HG02642 (cell line): ENCODE data around the gene IL19.
"Not testable (repeated sequence)": the region's sequence is repeated elsewhere in the genome, so short reads cannot be mapped to it uniquely, and the experiment has no call there.

Experiments used
- ATAC-seq: cut with Tn5 transposase; IDR thresholded peaks from one replicate; pipeline ENCODE4 v1.9.1; 2021; ENCODE audit warnings: mild to moderate bottlenecking; ENCODE audit not compliant: unreplicated experiment, poor library complexity

The IL19 gene

DNA sequence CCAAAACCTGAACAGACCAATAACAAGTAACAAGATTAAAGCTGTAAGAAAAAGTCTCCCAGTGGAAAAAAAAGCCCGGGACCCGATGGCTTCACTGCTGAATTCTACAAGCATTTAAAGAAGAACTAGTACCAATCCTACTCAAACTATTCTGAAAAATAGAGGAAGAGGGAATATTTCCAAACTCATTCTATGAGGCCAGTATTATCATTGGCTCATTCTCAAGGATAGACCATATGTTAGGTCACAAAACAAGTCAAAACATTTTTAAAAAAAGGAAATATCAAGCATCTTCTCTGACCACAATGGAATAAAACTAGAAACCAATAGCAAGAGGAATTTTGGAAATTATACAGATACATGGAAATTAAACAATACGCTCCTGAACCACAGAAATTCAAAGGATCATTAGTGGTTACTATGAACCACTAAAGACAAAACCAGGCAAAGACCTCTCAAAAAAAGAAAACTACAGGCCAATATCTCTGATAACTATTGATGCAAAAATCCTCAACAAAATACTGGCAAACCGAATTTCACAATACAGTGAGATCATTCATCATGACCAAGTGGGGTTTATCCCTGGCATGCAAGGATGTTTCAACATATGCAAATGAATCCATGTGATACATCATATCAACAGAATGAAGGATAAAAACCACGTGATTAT is 80.9 kb downstream of the IL19 start:
- ATAC-seq: no peak

DNA sequence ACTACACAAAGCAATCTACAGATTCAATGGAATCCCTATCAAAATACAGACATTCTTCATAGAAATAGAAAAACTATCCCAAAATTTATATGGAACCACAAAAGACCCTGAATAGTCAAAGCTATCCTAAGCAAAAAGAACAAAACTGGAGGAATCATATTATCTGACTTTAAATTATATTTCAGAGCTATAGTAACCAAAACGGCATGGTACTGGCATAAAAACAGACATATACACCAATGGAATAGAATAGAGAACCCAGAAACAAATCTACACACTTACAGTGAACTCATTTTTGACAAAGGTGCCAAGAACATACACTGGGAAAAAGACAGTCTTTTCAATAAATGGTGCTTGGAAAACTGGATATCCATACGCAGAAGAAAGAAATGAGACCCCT is 82.1 kb downstream of the IL19 start:
- not testable (repeated sequence) for ATAC-seq

DNA sequence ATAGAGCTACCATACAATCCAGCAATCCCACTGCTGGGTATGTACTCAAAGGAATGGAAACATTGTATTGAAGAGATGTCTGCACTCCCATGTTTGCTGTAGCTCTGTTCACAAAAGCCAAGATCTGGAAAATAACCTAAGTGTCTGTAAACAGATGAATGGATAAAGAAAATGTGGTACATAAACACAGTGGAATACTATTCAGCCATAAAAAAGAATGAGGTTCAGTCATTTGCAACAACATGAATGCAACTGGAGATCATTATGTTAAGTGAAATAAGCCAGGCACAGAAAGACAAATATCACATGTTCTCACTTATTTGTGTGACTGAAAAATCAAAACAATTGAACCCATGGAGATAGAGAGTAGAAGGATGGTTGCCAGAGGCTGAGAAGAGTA is 83.1 kb downstream of the IL19 start:
- not testable (repeated sequence) for ATAC-seq

DNA sequence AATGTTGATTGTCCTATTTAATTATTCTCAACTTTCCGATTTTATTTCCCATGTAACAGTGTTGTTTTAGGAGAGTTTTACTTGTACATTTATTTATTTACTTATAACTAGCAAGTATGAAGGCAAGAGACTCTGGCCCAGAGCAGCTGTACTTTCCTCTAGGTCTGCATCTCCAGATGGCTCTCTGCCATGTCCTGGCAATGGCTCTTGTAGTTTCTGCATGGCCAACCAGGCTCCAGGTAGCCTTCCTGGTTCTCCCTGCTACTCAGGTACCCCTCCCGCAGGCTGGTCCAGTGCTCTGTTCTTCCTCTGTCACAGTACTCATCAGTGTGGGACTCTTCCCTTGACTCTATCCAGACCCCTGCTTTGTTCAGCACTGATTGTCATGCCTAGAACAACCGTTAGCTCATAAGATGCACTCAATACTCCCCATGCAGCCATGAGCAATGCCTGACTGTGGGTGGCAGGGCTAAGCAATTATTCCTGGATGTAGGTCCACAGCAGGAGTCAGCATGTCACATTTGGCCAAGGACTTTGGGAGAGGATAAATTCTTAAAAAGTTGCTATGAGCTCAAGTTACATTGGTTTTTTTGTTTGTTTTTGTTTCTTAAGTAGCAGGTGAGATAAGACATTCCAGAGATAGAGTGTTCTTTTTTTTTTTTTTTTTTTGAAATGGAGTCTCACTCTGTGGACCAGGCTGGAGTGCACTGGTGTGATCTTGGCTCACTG is 84.0 kb downstream of the IL19 start:
- no peak for ATAC-seq

DNA sequence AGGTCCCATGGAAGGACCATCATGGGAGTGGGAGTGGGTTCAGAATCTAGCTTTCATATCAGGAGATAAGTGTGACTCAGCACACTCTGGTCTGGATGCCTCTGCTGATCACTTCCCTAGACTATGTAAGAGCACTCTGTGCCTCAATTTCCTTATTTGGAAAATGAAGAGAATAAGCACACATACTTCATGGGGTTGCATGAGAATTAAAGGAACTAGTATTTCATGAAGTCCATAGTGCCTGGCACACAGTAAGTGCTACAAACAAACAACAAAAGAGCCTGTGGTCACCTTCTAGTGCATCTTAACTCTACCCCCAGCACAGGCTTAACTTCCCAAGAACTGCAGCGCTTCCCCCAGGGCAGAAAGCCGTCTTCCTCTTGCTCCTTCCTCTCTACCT is 85.3 kb downstream of the IL19 start:
- ATAC-seq: no peak

DNA sequence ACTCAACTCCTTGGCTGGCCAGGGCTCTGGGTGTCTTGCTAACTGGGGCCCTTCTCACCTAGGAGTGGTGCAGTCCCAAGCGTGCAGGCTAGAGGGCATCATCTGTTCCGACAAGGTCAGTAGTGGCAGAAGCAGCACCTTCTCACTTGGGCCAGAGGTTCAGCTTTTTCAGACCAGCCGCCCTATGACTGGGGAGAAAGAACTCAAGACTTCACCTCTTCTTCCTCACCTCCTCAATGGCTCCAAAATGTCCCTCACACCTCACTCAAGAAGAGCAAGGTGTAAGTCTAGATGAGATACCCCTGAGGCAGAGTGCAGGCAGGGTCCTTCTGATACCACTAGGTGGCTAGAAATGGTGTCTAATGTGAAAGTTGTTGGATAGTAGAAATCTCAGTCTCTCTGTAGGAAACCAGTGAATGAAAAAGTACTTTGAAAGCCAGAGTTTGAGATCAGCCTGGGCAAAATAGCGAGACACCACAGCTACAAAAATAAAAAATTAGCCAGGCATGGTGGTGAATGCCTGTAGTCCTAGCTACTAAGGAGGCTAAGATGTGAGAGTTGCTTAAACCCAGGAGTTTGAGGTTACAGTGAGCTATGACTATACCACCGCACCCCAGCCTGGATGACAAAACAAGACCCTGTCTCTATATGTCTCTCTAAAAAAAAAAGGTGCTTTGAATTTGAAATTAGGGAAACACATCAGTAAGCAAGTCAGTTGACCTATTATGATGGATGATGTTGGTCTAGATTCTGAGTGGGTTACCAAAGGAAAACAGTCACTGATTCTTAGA is 86.3 kb downstream of the IL19 start:
- no peak for ATAC-seq

DNA sequence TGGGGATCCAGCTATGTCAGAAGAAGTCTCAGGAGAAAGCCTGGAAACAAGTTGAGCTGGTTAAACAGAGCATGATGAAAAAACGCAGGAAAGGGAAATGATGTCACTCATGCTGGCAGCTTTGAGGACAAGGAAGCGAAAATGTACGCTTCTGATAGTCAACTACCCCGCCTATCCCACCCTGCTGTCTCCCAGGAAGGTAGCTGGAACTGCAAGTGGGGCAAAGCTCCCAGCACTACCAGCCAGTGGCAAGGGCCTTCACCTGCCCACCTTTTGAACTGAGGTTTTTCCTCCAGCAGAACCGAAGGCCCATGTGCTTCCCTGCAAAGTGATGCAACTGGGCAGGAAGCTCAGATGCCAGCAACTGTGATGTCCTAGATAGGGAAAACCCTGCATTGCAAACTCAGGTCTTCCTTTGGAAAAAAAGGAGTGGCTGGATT is 88.5 kb downstream of the IL19 start:
- no peak for ATAC-seq

DNA sequence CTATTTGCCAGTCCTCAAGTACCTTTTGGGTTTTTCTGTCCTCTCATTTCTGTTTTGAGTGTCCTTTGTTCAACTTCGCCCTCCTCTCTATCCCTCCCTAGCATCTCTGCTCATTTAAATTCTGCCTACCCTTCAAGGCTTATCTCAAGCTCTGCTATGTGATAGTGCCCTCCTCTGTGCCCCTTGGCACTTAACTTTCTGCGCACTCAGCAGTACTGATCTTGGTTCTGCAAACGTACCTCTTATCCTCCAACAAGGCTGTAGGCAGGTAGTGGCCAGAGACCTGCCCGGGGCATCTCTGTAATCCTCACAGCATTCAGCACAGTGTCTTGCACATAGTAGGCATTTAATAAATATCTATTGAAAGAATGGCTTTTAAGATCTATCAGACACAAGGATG is 89.6 kb downstream of the IL19 start:
- no peak for ATAC-seq

DNA sequence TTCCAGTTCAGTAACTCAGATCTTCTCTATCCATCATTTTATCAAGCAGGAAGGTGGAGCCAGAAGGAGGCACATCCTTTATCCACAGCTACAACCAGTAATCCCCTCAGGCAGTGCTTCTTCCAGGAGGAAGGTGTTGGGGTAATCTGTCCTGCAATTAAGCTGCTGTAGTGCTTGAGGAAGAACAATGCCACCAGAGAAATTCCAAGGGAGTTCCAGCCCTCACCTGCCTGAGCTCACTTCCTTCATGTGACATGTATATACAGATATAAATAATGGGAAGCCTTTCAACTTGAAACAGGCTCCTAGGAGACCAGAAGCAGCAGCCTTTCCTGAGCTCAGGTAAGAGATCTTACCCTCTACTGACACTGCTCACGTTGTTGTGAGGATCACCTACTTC is 92.7 kb downstream of the IL19 start:
- no peak for ATAC-seq

DNA sequence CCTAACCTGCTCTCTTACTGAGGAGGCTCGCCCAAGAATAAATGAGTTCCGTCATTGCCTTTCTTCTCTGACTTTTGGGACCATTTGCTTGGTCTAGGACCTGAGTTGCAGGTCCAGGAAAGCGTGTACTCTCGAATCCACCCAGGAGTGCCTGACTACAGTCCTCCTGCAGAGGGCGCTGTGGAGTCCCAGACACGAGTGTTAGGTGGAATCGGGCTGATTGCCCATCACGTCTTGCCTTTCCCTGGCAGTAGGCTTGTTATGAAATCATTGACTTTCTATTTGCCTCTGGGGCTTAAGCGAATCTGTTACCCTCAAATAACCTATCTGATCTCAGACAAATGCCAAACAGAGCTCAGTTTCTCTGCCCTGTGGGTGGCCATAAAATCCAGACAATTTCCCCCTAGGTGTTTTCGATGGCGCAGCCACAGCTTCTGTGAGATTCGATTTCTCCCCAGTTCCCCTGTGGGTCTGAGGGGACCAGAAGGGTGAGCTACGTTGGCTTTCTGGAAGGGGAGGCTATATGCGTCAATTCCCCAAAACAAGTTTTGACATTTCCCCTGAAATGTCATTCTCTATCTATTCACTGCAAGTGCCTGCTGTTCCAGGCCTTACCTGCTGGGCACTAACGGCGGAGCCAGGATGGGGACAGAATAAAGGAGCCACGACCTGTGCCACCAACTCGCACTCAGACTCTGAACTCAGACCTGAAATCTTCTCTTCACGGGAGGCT is 94.5 kb downstream of the IL19 start, which contains the start of gene IL20:
Gene IL20 (plus strand): TSS at position 685 of the 733 bp plus-strand sequence. CDS start 230 bp downstream, outside the sequence.
- ATAC-seq: no peak

DNA sequence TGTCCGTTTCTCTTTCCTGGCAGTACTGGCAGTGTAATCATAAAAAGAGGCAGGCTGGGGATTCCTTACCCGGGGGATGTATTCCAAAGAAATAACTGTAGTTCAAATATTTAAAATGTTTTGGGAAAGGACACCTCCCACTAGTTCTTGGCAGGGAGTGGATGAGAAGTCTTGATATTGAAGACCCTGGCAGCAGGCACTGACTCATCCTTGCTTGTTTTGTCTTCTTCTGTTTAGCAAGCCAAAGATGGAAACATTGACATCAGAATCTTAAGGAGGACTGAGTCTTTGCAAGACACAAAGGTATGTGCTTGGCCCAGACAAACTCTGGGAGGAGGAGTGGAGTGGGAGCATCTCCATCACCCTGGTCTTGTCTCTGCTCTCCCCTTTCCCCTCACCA is 95.5 kb downstream of the IL19 start:
- no peak for ATAC-seq

DNA sequence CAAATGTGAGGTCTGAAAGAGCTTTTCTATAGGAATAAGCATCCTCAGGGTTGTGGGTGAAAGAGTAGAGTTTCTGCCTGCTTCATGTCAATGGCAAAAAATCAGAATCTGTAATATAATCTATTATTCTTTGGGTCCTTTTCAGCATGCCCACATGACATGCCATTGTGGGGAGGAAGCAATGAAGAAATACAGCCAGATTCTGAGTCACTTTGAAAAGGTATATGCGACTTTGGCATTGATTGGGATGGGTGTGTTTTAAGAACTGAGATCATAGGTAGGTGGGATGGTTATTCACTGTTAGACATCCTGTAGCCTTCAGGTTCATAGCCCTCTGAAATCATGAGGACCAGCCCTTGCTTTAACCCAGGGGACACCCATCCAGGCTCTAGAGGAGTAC is 96.7 kb downstream of the IL19 start:
- ATAC-seq: no peak

DNA sequence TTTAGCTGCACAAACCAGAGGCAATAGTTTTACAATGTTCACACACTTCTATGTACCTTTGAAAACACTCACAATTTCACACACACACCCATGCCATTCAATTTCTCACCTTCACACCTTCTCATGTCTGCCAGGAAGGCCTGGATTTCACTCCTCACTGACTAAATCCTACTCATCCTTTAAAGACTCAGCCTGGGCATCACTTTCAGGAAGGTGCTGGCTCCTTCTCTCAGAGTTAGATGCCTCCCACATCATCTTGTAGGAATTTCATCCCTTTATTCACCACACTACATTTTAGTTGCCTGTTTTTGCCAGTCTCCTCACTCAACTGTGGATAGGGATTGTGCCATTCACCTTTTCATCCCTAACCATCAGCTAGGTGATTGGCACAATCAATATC is 97.1 kb downstream of the IL19 start:
- no peak for ATAC-seq

DNA sequence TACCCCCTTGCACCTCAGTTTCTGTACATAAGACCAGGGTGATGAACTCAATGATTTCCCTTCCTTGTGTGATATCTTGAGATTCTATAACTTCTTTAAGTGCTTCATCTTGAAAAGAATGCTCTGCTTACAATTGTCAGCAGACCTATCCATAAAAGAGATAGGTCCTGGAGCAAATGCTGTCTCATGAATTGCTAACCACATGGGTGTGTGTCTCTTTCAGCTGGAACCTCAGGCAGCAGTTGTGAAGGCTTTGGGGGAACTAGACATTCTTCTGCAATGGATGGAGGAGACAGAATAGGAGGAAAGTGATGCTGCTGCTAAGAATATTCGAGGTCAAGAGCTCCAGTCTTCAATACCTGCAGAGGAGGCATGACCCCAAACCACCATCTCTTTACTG is 97.7 kb downstream of the IL19 start:
- no peak for ATAC-seq

DNA sequence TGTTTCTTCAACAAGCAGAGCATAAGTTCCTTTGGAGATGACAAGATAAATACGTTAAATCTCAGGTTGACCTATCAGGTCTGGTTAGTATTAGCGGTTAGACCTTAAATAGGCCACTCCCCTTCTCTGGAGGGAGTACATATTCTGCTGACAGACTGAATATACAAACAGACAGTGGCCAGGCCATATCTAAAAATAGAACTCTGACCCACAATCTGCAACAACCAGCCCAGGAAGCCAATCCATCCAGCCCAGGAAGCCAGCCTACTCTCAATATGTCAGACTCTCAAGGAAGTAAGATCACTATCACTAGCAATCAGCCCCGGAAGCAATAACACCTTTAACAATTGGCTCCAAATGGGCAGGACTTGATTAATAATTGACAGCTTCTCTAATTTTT is 101.6 kb downstream of the IL19 start:
- no peak for ATAC-seq

DNA sequence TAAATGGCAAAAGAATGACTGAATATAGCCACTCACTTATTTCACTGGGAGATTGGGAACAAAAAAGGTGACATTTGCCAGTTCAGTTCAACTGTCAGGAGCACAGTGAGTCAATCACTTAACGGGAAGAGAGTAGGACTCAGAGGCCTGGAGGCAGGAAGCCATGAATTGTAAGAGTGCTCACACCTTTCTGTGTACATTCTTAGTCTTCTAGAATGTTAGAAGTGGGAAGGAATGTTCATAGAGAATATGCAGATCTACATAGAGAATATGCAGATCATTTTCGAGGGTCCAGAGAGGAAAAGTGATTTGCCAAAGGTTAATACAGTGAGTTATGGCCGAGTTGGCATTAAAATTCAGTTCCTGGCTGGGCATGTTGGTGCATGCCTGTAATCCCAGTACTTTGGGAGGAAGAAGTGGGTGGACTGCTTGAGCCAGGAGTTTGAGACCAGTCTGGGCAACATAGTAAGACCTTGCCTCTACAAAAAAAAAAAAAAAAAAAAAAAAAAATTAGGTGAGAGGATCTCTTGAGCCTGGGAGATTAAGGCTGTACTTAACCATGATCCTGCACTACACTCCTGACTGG is 103.1 kb downstream of the IL19 start:
- no peak for ATAC-seq

DNA sequence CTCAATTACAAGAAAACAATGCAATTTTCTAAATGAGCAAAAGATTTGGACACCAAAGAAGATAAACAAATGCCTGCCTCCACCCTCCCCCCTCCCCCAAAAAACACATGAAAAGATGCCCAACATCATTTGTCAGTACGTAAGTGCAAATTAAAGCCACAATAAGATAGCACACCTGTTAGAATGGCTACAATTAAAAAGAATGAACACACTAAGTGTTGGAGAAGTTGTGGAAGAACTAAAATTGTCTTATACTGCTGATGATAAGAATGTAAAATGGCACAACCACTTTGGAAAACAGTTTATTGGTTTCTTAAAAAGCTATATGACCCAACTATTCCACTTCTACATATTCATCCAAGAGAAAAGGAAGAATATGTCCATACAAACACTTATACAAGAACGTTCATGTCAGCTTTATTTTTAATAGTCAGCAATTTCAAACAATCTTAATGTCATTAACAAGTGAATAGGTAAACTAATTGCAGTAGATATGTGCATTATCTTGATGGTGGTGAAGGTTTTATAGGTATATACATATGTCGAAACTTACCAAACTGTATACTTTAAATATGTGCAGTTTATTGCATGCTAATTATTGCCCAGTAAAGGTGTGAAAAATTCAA is 105.3 kb downstream of the IL19 start:
- ATAC-seq: no peak

DNA sequence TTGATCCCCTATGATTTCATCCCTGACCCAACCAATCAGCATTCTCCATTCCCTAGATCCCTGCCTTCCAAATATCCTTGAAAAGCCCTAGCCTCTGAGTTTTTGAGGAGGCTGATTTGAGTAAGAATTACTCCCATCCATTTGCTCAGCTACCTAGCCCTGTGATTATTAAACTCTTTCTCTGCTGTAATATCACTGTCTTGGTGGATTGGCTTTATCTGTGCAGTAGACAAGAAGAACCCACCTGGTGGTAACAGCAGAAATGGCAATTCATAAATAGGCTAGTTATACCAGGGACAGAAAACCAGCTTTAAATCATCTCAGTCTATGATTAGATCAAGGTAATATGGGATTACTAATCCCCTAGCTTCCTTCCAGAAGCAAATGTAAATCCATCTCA is 107.9 kb downstream of the IL19 start:
- ATAC-seq: no peak

DNA sequence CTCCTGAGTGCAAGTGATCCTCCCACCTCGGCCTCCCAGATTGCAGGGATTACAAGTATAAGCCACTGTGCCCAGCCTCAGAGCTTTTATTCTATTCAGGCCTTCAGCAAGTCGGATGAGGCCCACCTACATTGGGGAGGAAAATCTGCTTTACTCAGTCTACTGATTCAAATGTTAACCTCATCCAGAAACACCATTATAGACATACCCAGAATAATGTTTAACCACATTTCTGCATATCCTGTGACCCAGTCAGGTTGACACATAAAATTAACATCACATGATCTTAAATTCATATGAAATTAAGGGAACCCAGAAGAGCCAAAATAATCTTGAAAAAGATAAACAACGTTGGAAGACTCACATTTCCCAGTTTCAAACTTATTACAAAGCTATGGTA is 109.7 kb downstream of the IL19 start:
- no peak for ATAC-seq

DNA sequence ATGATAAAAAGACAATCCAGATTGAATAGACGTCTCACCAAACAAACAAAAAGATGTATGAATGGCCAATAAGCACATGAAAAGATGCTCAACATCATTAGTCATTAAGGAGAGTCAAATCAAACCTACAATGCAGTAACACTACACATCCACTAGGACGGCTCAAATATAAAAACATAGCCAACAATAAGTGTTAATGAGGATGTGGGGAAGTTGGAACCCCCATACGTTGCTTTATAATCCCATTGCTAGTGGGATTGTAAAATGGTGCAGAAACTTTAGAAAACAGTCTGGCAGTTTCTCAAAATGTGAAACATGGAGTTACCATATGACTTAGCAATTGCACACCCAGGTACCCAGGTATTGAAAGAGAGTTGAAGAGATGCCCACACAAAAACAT is 112.0 kb downstream of the IL19 start:
- no peak for ATAC-seq
